GM21717 (cell line): ENCODE data around the gene AFF2.

ENCODE experiments used
- ATAC-seq: cut with Tn5 transposase; IDR thresholded peaks from one replicate; pipeline ENCODE4 v1.9.1; 2021; ENCODE audit warnings: mild to moderate bottlenecking, moderate library complexity; ENCODE audit not compliant: unreplicated experiment

The AFF2 gene

GRCh38 chrX:148913971-148914370 lies 413.6 kb downstream of the AFF2 start:
- no peak for ATAC-seq

- peak; percentile 88 for ATAC-seq
Observed at GRCh38 chrX:148914783-148915182, 414.4 kb downstream of the AFF2 start.

GRCh38 chrX:148915474-148915873 lies 415.1 kb downstream of the AFF2 start:
- peak; percentile 33 for ATAC-seq

GRCh38 chrX:148917441-148917840 lies 417.0 kb downstream of the AFF2 start:
- no peak for ATAC-seq

- ATAC-seq = no peak
Observed at GRCh38 chrX:148923631-148924030, 423.2 kb downstream of the AFF2 start.

GRCh38 chrX:148926371-148926770 lies 426.0 kb downstream of the AFF2 start:
- ATAC-seq = no peak

GRCh38 chrX:148928811-148929210 lies 428.4 kb downstream of the AFF2 start:
- no peak for ATAC-seq

- no peak for ATAC-seq
Observed at GRCh38 chrX:148929686-148930085, 429.3 kb downstream of the AFF2 start.

- ATAC-seq = no peak
Observed at GRCh38 chrX:148930206-148930729, 429.9 kb downstream of the AFF2 start.

GRCh38 chrX:148933881-148934280 lies 433.5 kb downstream of the AFF2 start:
- no peak for ATAC-seq

GRCh38 chrX:148938348-148938747 lies 437.9 kb downstream of the AFF2 start:
- no peak for ATAC-seq

GRCh38 chrX:148940411-148940996 lies 440.1 kb downstream of the AFF2 start:
- no peak for ATAC-seq

GRCh38 chrX:148942754-148943153 lies 442.3 kb downstream of the AFF2 start:
- no peak for ATAC-seq

- no peak for ATAC-seq
Observed at GRCh38 chrX:148947399-148947975, 447.1 kb downstream of the AFF2 start.

GRCh38 chrX:148956352-148956751 lies 455.9 kb downstream of the AFF2 start:
- no peak for ATAC-seq

GRCh38 chrX:148958901-148959300 lies 458.5 kb downstream of the AFF2 start:
- ATAC-seq = no peak

GRCh38 chrX:148960060-148960459 lies 459.6 kb downstream of the AFF2 start:
- ATAC-seq = no peak

- ATAC-seq = no peak
Observed at GRCh38 chrX:148961985-148962384, 461.6 kb downstream of the AFF2 start.

GRCh38 chrX:148976571-148977400 lies 476.4 kb downstream of the AFF2 start:
- no peak for ATAC-seq

GRCh38 chrX:148979786-148980185 lies 479.4 kb downstream of the AFF2 start:
- no peak for ATAC-seq

- no peak for ATAC-seq
Observed at GRCh38 chrX:148984238-148984637, 483.8 kb downstream of the AFF2 start.

GRCh38 chrX:148991502-148991901 lies 491.1 kb downstream of the AFF2 start:
- no peak for ATAC-seq
